GM19438 (cell line): Measurements from ENCODE around the gene CTDP1.

Source experiments
- ATAC-seq: cut with Tn5 transposase; IDR thresholded peaks from one replicate; pipeline ENCODE4 v1.9.1; 2021; ENCODE audit warnings: low read depth; ENCODE audit not compliant: unreplicated experiment

Gene CTDP1

GRCh38 chr18:79643054-79643984 is 36.3 kb upstream of the CTDP1 start:
- ATAC-seq = no peak

GRCh38 chr18:79644006-79644665 is 35.5 kb upstream of the CTDP1 start:
- ATAC-seq = peak; percentile 87

- ATAC-seq = no peak
Observed at GRCh38 chr18:79644666-79645057, 34.9 kb upstream of the CTDP1 start.

- ATAC-seq = no peak
Observed at GRCh38 chr18:79645291-79645983, 34.2 kb upstream of the CTDP1 start.

GRCh38 chr18:79647307-79647706 is 32.3 kb upstream of the CTDP1 start:
- no peak for ATAC-seq

GRCh38 chr18:79650959-79651358 is 28.6 kb upstream of the CTDP1 start:
- ATAC-seq = no peak

- no peak for ATAC-seq
Observed at GRCh38 chr18:79657342-79657996, 22.1 kb upstream of the CTDP1 start.

GRCh38 chr18:79658366-79658765 is 21.2 kb upstream of the CTDP1 start:
- ATAC-seq = no peak

- ATAC-seq = no peak
Observed at GRCh38 chr18:79659733-79660132, 19.9 kb upstream of the CTDP1 start.

- no peak for ATAC-seq
Observed at GRCh38 chr18:79662034-79662433, 17.6 kb upstream of the CTDP1 start.

- no peak for ATAC-seq
Observed at GRCh38 chr18:79662439-79662838, 17.2 kb upstream of the CTDP1 start.

- no peak for ATAC-seq
Observed at GRCh38 chr18:79664525-79665125, 15.0 kb upstream of the CTDP1 start.

- no peak for ATAC-seq
Observed at GRCh38 chr18:79668203-79668602, 11.4 kb upstream of the CTDP1 start.

GRCh38 chr18:79672490-79673276 is 6.9 kb upstream of the CTDP1 start:
- no peak for ATAC-seq

- no peak for ATAC-seq
Observed at GRCh38 chr18:79677221-79677620, 2.4 kb upstream of the CTDP1 start.

- ATAC-seq = no peak
Observed at GRCh38 chr18:79677840-79678239, 1.8 kb upstream of the CTDP1 start.

- ATAC-seq = peak; percentile 92
Observed at GRCh38 chr18:79678665-79679551, 695 bp upstream of the CTDP1 start.

GRCh38 chr18:79680100-79680879 is 687 bp downstream of the CTDP1 start:
- ATAC-seq = peak; percentile 0
